K562 (cell line): ENCODE data around the gene SLC11A1. TPM values are rescaled to one million over a fixed set of nuclear protein-coding genes. Genes with fewer than 3 reads are reported as not detected.
A peak's percentile ranks its signal among the peaks of the same experiment; 100 is the strongest.

ENCODE experiments used
- CAMTA2 ChIP-seq: fragments of 250-450 bp; sonication (Bioruptor Pico); conservative IDR thresholded peaks from 2 replicates; pipeline ENCODE4 v1.5.1; 2022
- CUX1 ChIP-seq: fragments of 200-800 bp; sonication (Bioruptor generic); IDR thresholded peaks from 2 replicates; pipeline ENCODE4 v1.6.1; 2016; ENCODE audit warnings: missing genetic modification characterization, missing compliant biosample characterization
- ELF2 ChIP-seq: fragments of 250-450 bp; sonication (Bioruptor Pico); IDR thresholded peaks from 2 replicates; pipeline ENCODE4 v1.5.0; 2021; ENCODE audit warnings: mild to moderate bottlenecking
- GABPB2 ChIP-seq: fragments of 250-450 bp; sonication (Bioruptor Pico); conservative IDR thresholded peaks from 2 replicates; pipeline ENCODE4 v1.5.1; 2021; ENCODE audit warnings: mild to moderate bottlenecking
- GATA2 ChIP-seq: sonication (generic); formaldehyde crosslinking; IDR thresholded peaks from 2 replicates; pipeline ENCODE4 v1.4.0; 2020; ENCODE audit warnings: mild to moderate bottlenecking, missing genetic modification reagents
- GTF2E2 ChIP-seq: fragments of 200-800 bp; sonication (Bioruptor generic); IDR thresholded peaks from 2 replicates; pipeline ENCODE4 v1.6.1; 2016; ENCODE audit warnings: missing genetic modification characterization, missing compliant biosample characterization
- KAT8 ChIP-seq: fragments of 450-650 bp; IDR thresholded peaks from 2 replicates; pipeline ENCODE4 v1.6.1; 2016; ENCODE audit warnings: low read depth, mild to moderate bottlenecking
- LARP7 ChIP-seq: fragments of 450-650 bp; IDR thresholded peaks from 2 replicates; pipeline ENCODE4 v1.6.1; 2016
- MED1 ChIP-seq: sonication (generic); formaldehyde crosslinking; IDR thresholded peaks from 2 replicates; pipeline ENCODE4 v1.8.1; 2023; ENCODE audit warnings: missing genetic modification reagents, borderline replicate concordance
- OTX1 ChIP-seq: fragments of 450-650 bp; formaldehyde crosslinking; IDR thresholded peaks from 2 replicates; pipeline ENCODE4 v1.4.0; 2022; ENCODE audit warnings: mild to moderate bottlenecking
- RBM25 ChIP-seq: fragments of 200-400 bp; formaldehyde crosslinking; IDR thresholded peaks from 2 replicates; pipeline ENCODE4 v1.6.1; 2018; ENCODE audit warnings: low read length, low read depth, moderate library complexity; ENCODE audit not compliant: severe bottlenecking
- SAFB2 ChIP-seq: fragments of 200-400 bp; formaldehyde crosslinking; IDR thresholded peaks from 2 replicates; pipeline ENCODE4 v1.6.1; 2018; ENCODE audit warnings: borderline replicate concordance, low read length, low read depth, moderate library complexity; ENCODE audit not compliant: severe bottlenecking
- SMAD4 ChIP-seq: fragments of 250-450 bp; sonication (Bioruptor Pico); conservative IDR thresholded peaks from 2 replicates; pipeline ENCODE4 v1.8.0; 2021; ENCODE audit warnings: inconsistent platforms, mild to moderate bottlenecking, moderate library complexity
- SNRNP70 ChIP-seq: fragments of 200-400 bp; formaldehyde crosslinking; optimal IDR thresholded peaks from 2 replicates; pipeline ENCODE3; 2017; ENCODE audit warnings: low read depth, low read length
- TAF7 ChIP-seq: fragments of 450-650 bp; IDR thresholded peaks from 2 replicates; pipeline ENCODE4 v1.6.1; 2016; ENCODE audit warnings: missing genetic modification characterization, missing compliant biosample characterization
- ZBTB43 ChIP-seq: sonication (generic); formaldehyde crosslinking; IDR thresholded peaks from 2 replicates; pipeline ENCODE4 v1.8.0; 2023; ENCODE audit warnings: mild to moderate bottlenecking, missing genetic modification reagents
- ZNF184 ChIP-seq: sonication (generic); formaldehyde crosslinking; IDR thresholded peaks from 2 replicates; pipeline ENCODE4 v1.5.0; 2020; ENCODE audit warnings: missing genetic modification reagents
- ZNF561 ChIP-seq: fragments of 450-650 bp; formaldehyde crosslinking; conservative IDR thresholded peaks from 2 replicates; pipeline ENCODE4 v1.4.0; 2020; ENCODE audit warnings: mild to moderate bottlenecking, moderate library complexity
- ZNF77 ChIP-seq: fragments of 250-450 bp; sonication (Bioruptor Pico); IDR thresholded peaks from 2 replicates; pipeline ENCODE4 v1.5.0; 2020
- polyA plus RNA-seq, 8 experiments: library from polyadenylated mRNA; depleted of rRNA in 4 of 8; stranded (reverse) in 5 of 8; unstranded in 3 of 8; fragments of >200 nt; fragmentation: Nextera tagmentation in 2 of 8; fragmentation: Illumina TruSeq in 1 of 8; extraction: Ambion mirVana in 2 of 8; extraction: Trizol in 1 of 8; gene quantifications; 2 replicates each; pipeline versions ENCODE4 v1.2.1 to v1.2.3, GENCODE V29; 2011 to 2014; ENCODE audit warnings: inconsistent platforms in 1 of 8, missing spikeins in 1 of 8
- total RNA-seq, 7 experiments: library from RNA; depleted of rRNA in 6 of 7; stranded (reverse); fragments of >200 nt in 6 of 7; fragmentation: Illumina TruSeq in 2 of 7; extraction: Trizol in 2 of 7; gene quantifications; 2 replicates each; pipeline versions ENCODE4 v1.2.1 to v1.2.3, GENCODE V29; 2011 to 2021; ENCODE audit warnings: low replicate concordance in 1 of 7
- TF ChIP-seq, protein P1 (sequence below): fragments of 250-450 bp; sonication (Bioruptor Pico); IDR thresholded peaks from 2 replicates; pipeline ENCODE4 v1.8.0; 2021; ENCODE audit warnings: mild to moderate bottlenecking, moderate library complexity

Gene SLC11A1
- total and polyA plus RNA-seq, 9 of the 15 experiments (the other 6 are each of a cell fraction or from before 2014, with no cell fraction given) = 0.35 to 1.6 (median 0.65) TPM

GRCh38 chr2:218395826-218396687 lies 14.0 kb downstream of the SLC11A1 start (continued):
- no peak for TF ChIP-seq CUX1
- no peak for TF ChIP-seq MED1 (CRISPR knock-in tag)
- no peak for TF ChIP-seq SAFB2
- TF ChIP-seq, protein P1, sequence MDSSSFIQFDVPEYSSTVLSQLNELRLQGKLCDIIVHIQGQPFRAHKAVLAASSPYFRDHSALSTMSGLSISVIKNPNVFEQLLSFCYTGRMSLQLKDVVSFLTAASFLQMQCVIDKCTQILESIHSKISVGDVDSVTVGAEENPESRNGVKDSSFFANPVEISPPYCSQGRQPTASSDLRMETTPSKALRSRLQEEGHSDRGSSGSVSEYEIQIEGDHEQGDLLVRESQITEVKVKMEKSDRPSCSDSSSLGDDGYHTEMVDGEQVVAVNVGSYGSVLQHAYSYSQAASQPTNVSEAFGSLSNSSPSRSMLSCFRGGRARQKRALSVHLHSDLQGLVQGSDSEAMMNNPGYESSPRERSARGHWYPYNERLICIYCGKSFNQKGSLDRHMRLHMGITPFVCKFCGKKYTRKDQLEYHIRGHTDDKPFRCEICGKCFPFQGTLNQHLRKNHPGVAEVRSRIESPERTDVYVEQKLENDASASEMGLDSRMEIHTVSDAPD (CRISPR knock-in tag) = no peak
- TF ChIP-seq ZNF184 (CRISPR knock-in tag) = no peak
- no peak for TF ChIP-seq SNRNP70
- peak; percentile 93 for TF ChIP-seq SMAD4
- no peak for TF ChIP-seq ZNF561
- TF ChIP-seq GATA2 = no peak
- no peak for TF ChIP-seq OTX1
- no peak for TF ChIP-seq LARP7
- TF ChIP-seq ELF2 (CRISPR knock-in tag) = peak; percentile 69; the same call in 1 of the 2 replicates
- no peak for TF ChIP-seq CAMTA2 (CRISPR knock-in tag)
- TF ChIP-seq ZNF77 = no peak
- no peak; the same call in 1 of the 2 replicates for TF ChIP-seq GTF2E2
- no peak for TF ChIP-seq RBM25
- no peak for TF ChIP-seq KAT8
- no peak for TF ChIP-seq ZBTB43 (CRISPR knock-in tag)
- no peak for TF ChIP-seq GABPB2
- no peak for TF ChIP-seq TAF7
